Keratinocyte (primary cell): Measurements from ENCODE around the gene ITGB1BP2.

Source experiments
- EZH2 ChIP-seq: IDR thresholded peaks from one replicate; pipeline ENCODE4 v1.6.1; 2012; ENCODE audit warnings: inconsistent platforms, mild to moderate bottlenecking, low read length, moderate library complexity
- TF ChIP-seq, protein P1 (sequence below), 3 experiments: IDR thresholded peaks in 1 of 3; conservative IDR thresholded peaks in 1 of 3; optimal IDR thresholded peaks in 1 of 3; 2 replicates in 2 of 3; 3 replicates in 1 of 3; pipeline versions ENCODE3 to v1.5.1; 2011; ENCODE audit warnings: low read length in 3 of 3, mild to moderate bottlenecking in 3 of 3, moderate library complexity in 2 of 3, control low read depth in 1 of 3, inconsistent platforms in 1 of 3; ENCODE audit not compliant: insufficient read depth in 2 of 3; ENCODE audit errors: extremely low read depth in 1 of 3

DNA sequence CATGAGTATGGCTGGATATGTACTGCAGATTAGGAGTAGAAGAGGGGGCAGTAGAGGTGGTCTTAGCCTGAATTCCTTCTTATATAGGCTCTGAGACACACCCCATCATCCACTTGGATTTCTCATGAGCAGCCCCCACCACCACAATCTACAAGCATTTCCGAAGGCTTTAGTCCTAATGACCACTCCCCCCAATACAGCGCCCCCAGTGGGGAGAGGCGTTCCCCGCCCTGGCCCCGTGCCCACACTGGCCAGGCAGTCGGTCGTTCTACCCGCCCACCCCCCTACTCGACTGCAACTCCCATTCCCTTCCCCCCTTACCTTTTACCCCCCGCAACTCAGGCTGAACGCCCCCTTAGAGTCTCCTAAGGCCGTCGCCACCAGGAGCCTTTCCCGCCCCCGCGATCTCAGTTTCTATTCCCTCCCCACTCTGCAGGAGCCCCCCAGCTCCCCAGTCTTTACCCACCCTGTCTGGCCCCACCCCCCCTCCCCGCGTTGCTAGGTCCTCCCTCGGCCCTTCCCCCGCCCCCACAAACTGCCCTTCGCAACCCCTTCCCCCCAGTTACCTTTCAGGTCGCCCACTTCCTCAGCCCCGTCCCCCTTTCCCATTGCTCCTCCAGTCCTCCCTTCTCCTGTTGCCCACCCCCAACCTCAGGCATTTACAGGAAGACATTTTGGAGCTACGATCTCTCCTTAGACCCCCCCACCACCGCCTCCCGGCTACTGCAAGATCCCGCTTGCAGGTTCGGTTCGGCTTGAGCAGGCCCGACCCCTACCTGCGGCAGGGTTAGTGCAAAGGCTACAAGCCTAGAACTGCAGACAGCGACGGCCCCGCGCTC, 48.1 kb upstream of the ITGB1BP2 start:
- TF ChIP-seq, protein P1, sequence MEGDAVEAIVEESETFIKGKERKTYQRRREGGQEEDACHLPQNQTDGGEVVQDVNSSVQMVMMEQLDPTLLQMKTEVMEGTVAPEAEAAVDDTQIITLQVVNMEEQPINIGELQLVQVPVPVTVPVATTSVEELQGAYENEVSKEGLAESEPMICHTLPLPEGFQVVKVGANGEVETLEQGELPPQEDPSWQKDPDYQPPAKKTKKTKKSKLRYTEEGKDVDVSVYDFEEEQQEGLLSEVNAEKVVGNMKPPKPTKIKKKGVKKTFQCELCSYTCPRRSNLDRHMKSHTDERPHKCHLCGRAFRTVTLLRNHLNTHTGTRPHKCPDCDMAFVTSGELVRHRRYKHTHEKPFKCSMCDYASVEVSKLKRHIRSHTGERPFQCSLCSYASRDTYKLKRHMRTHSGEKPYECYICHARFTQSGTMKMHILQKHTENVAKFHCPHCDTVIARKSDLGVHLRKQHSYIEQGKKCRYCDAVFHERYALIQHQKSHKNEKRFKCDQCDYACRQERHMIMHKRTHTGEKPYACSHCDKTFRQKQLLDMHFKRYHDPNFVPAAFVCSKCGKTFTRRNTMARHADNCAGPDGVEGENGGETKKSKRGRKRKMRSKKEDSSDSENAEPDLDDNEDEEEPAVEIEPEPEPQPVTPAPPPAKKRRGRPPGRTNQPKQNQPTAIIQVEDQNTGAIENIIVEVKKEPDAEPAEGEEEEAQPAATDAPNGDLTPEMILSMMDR (optimal IDR thresholded peaks at IDR 0.05 in 1 of 3, IDR thresholded peaks at IDR 0.05 in 1 of 3, conservative IDR thresholded peaks at IDR 0.05 in 1 of 3; ENCODE audit: extremely low read depth in 1 of 3, insufficient read depth in 2 of 3, low read length in 3 of 3), result peak in 2 of 3 experiments; percentile 27 to 58
- no peak for TF ChIP-seq EZH2
